Measurements from ENCODE around the gene RYR1.

DNA sequence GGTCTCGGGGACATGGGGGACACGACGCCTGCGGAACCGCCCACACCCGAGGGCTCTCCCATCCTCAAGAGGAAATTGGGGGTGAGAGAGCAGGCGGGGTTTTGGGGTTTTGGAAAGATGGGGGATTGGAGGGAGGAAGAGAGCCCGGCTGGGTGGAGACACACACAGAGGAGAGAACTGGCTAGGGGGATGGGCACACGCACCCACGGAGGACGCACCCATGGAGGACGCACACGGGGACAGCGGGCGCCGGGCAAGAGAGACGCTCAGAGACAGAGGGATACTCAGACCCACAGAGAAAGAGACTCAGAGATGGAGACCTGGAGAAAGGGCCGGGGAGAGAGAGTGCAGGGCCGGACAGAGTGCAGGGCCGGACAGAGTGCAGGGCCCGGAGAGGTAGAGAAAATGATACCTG lies 132.2 kb downstream of the RYR1 start:
- no peak for TF ChIP-seq KLF16 (CRISPR knock-in tag; IDR thresholded peaks at IDR 0.05)
- no peak for TF ChIP-seq BCL6 (CRISPR knock-in tag; IDR thresholded peaks at IDR 0.05)
